ENCODE data around the gene FAAP100.

Gene FAAP100

DNA sequence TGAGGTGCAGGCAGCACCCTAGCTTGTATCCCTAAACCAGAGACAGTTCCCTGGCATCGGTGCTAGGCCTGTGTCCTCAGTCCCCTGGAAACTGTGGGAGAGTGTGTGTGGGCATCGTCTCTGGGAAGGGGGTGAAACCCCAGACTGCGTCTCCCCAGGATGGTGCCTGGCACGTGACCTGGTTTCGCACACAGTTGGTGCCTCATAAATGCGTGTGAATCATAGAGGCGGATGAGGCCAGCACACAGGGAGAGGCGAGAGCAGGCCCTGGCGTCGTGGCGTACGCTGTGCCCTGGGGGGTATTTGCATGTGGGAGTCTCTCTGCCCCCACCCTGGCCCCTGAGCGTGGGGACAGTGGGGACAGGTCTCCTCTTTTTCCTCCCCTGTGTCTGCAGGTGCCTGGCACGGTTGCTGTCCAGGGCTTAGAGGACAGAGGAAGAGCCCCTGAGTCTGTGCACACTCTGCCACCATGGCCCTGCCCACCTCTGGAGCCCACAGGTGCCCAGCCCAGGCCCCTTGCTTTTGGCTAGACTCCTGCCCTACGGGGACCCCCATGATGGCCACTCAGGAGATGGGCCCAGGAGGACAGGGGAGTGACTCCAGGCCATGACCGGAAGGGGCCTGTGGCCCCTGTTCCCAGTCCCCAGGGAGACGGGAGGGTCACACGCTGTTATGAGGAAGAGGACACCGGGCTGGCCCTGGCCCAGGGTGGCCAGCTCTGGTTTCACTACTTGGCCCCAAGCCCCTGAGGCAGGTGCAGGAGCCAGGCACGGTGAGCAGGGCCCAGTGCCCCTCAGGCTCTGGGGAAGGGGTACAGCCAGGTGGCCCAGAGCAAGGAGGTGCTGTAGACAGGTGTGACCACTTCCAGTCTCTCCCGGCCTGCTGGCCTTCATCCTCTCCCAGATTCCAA, 25.2 kb downstream of the FAAP100 start:
- no peak for DNase-seq (ENCODE audit: low read depth in 4 of 4, low spot score in 1 of 4)

- no peak for DNase-seq (ENCODE audit: low read depth in 4 of 4, low spot score in 1 of 4)
These were observed 27.3 kb downstream of the FAAP100 start for GRCh38 chr17:81524865-81525159.

DNA sequence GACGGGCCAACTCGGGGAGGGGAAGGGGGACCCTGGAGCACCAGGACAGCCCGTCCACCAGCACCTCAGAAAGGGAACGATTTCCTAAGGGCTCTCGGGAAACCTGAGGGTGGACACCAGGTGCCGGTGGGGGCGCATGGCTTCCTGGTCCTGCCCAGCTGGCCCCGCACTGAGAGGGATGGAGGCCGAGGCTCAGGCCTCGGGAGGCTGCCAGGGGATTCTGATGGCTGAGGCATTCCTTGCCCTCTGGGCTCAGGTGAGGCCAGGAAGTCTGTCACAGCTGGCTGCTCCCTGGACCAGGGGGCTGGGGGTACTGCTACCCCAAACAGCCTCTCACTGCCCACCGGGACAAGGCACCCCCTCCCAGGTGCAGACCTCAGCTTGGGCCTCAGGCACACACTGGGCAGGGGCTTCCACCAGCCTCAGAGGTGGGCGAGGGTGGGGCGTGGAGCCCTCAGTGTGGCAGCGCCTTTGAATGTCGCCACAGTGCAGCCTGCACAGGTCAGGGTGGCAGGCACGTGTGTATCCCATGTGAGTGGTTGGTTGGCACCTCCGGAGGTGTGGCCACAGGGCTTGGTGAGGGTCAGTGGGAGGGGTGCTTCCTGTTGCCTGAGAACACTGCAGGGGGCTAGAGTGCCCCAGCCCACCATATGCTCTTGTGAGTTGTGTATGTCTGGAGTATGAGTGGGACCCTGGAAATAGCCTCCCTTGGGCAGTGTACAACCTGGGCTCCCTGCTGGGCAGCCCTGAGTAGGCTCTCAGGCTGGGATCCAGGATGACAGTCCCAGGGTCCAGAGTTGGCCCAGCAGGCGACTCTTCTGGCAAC, 27.9 kb downstream of the FAAP100 start:
- no peak for DNase-seq (ENCODE audit: low read depth in 4 of 4, low spot score in 1 of 4)

- DNase-seq (ENCODE audit: low read depth in 4 of 4, low spot score in 1 of 4), result no peak
These were observed 28.6 kb downstream of the FAAP100 start for GRCh38 chr17:81523402-81524038.

- no peak for DNase-seq (ENCODE audit: low read depth in 4 of 4, low spot score in 1 of 4)
These were observed 29.4 kb downstream of the FAAP100 start for GRCh38 chr17:81522491-81523401.

- DNase-seq (ENCODE audit: low read depth in 4 of 4, low spot score in 1 of 4), result no peak
These were observed 31.9 kb downstream of the FAAP100 start for GRCh38 chr17:81520021-81520901.

- DNase-seq (ENCODE audit: low read depth in 4 of 4, low spot score in 1 of 4), result no peak
These were observed 32.7 kb downstream of the FAAP100 start for GRCh38 chr17:81519284-81520020.

DNA sequence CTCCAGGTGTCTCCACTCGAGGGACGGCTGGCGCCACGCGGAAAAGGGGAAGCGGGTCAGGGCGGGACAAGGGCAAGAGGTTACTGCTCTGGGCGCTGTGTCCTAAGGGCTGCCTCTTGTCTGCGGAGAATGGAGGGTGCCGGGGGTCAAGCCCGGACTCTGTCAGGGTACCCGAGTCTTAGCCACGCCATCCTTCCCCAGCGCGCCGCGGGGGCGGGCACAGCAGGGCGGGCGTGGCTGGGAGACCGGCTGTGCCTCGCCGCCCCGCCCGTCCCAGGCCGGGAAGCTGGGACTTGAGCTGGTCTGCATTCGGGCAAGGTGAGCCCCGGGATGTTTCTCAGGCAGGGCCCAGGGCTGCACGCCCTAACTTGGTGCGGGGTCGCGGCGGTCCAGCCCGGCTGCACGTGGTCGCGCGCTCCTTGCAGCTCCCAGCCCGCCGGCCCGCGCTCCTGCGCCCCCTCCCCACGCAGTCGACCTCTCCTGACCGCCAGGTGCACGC, 33.3 kb downstream of the FAAP100 start:
- no peak for DNase-seq (ENCODE audit: low read depth in 4 of 4, low spot score in 1 of 4)

DNA sequence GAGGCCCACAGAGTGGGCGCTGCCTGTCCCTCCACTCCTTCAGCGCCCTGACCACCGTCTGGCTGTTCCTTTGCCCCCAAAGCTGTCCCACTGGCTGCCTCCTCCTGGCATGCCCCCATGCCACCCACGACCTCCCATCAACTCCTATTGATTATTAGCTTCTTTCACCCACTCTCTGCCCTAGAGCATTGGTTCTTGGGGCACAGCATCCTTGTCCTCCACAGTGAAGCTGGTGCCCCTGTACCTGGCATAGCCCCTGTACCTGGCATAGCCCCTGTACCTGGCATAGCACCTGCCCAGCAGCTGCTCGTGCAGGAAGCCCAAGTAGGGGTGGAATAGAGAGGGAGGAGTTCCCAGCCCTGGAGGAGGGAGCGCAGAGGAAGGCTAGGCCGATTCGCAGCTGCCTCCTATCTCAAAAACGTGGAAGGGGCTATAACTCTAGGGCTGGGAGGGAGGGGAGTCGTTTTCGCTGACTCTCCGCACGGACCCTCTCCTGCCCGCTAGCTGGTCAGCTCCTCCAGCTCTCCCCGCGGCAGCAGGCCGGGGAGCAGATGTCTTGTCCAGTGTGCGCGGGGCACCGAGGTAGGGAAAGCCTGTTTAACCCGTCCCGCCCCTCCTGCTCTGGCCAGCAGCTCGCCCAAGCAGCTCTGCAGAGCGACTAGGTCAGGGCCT, 33.9 kb downstream of the FAAP100 start:
- no peak for DNase-seq (ENCODE audit: low read depth in 4 of 4, low spot score in 1 of 4)

- DNase-seq (ENCODE audit: low read depth in 4 of 4, low spot score in 1 of 4), result no peak
These were observed 34.6 kb downstream of the FAAP100 start for GRCh38 chr17:81517339-81518112.

DNA sequence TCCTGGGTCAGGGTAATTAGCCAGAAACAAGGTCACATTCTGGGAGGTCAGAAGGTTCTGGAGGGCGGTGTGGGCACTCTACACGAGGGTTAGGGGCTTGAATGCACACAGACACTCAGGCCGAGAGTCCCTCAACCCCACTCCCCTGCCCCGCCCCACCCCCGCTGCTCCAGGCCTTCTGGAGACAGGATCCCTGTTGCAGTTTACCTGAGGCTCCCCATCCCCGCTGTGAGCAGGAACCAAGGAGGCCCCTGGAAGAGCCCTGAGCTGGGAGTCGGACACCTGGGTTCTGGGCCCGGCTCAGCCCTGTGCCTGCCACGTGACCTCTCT, 35.2 kb downstream of the FAAP100 start:
- DNase-seq (ENCODE audit: low read depth in 4 of 4, low spot score in 1 of 4), result no peak

- DNase-seq (ENCODE audit: low read depth in 4 of 4, low spot score in 1 of 4), result no peak
These were observed 35.7 kb downstream of the FAAP100 start for GRCh38 chr17:81516439-81516838.

DNA sequence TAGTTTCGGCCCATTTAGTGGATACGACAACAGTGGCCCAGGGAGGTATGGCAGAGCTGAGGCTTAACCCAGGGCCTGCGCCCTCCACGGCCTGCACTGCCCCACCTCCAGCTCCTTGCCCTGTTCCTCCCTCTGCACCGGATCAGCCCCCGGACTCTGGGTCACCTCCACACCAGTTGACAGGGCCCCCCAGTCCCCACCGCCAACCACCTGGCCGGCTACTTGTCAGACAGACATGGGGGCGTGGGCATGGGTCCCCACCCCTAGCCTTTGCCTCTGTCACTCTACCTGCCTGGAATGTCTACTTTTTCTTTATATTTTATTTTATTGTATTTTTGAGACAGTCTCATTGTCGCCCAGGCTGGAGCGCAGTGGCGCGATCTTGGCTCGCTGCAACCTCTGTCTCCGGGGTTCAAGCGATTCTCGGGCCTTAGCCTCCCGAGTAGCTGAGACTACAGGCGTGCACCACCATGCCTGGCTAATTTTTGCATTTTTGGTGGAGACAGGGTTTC, 36.6 kb downstream of the FAAP100 start:
- DNase-seq (ENCODE audit: low read depth in 4 of 4, low spot score in 1 of 4), result no peak

DNA sequence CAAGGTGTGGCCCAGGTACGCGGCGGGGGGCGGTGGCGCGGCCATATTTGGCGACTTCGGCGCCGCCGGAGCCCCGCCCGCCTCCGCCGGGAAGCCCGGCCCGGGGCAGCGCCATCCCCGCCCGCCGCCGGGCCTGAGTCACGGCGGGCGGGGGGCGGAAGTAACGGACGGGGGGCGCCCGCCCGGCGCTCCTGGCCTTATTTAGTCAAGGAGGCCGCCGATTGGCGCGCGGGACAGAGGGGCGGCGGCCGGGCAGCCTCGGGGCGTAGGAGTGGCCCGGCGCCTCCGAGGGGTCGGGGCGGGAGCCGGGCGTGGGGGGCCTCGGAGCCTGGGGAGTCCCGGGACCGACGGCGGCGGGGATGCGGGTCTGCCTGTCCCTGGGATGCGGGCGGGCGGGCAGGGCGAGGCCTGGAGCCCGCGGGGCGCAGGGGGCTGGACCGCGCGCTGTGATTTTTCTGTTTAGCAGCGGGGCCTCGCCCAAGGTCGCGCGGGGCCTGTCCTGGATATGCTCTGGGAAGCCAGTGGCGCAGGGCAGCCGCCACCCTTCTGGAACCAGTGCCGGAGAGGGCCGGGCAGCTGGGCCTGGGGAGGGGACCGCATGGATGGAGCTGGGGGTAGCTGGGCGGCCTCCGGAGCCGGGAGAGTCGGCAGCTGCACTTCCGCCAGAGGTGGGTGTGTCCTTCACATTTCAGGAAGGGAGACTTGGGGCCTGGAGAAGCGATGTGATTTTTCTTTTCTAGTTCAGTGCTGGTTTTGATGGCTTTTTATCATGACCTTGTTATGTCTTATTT, 37.2 kb downstream of the FAAP100 start:
- peak in 1 of 4 experiments; percentile 76 for DNase-seq (ENCODE audit: low read depth in 4 of 4, low spot score in 1 of 4)

- DNase-seq (ENCODE audit: low read depth in 4 of 4, low spot score in 1 of 4), result no peak
These were observed 37.7 kb downstream of the FAAP100 start for GRCh38 chr17:81514489-81514738.

DNA sequence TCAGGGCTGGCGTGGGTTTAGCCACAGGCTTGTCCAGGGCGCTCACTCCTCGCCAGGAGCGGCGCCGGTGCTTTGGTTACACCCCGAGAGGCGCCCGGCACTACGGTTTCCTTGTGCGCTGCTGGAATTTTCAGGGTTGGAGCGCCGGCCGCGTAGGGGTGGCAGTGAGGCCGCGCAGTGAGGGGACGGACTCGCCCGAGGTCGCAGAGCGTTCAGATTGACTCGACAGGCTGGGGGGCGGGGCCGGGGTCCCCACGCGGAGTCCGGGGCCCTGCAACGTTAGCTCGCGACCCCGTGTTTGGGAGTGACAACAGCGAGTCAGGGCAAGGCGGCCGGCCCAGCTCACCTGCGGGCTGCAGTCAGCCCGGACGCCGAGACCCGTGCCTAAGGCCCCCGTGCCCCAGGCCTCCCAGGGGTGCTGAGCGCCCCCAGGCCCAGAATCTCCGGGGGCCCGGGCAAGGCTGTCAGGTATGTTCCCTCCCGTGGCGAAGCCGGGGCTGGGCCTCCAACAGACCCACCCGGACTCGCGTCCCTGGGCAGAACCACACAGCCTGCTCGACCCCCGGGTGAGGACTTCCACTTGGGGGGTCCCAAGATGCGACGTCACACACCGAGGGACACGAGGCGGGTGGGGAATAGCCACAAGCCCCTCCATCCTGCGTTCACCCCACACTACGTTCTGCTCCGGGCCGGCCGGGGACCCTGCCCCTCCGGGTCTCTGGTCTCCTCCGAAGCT, 38.2 kb downstream of the FAAP100 start:
- no peak for DNase-seq (ENCODE audit: low read depth in 4 of 4, low spot score in 1 of 4)
